ENCODE data around the gene RBM25.

GRCh38 chr14:73097421-73097820, 39.1 kb downstream of the RBM25 start:
- TF ChIP-seq POLR2A (IDR thresholded peaks at IDR 0.05) (no peak), CTCF (IDR thresholded peaks at IDR 0.05) (no peak)
